ENCODE measurements around the gene UQCRH.
"Not testable (repeated sequence)": the region's sequence is repeated elsewhere in the genome, so short reads cannot be mapped to it uniquely, and the experiment has no call there.

- not testable (repeated sequence) for TF ChIP-seq CTCF, EP300 (IDR thresholded peaks at IDR 0.05)
These were observed 28.5 kb downstream of the UQCRH start for GRCh38 chr1:46331786-46332540.
